Measurements from ENCODE around the gene LILRB5. TPM values are rescaled to one million over a fixed set of nuclear protein-coding genes. Genes with fewer than 3 reads are reported as not detected.
"Not testable (repeated sequence)": the region's sequence is repeated elsewhere in the genome, so short reads cannot be mapped to it uniquely, and the experiment has no call there.

The LILRB5 gene
- total and polyA plus RNA-seq, 5 donors from 2014 or later = not detected

- not testable (repeated sequence) for H3K27me3 ChIP-seq (ENCODE audit: control insufficient read depth, insufficient read depth, low read length); H3K4me1 ChIP-seq (ENCODE audit: control insufficient read depth, insufficient read depth, low read length, poor library complexity, severe bottlenecking)
Observed at GRCh38 chr19:54240372-54241336, 16.4 kb downstream of the LILRB5 start.

GRCh38 chr19:54239491-54240371, 17.3 kb downstream of the LILRB5 start:
- DNase-seq; H3K27ac Mint-ChIP-seq; H3K27me3 Mint-ChIP-seq; H3K4me3 ChIP-seq (ENCODE audit: low read depth, low read length); H3K4me3 Mint-ChIP-seq; H3K27ac ChIP-seq (ENCODE audit: insufficient read depth, low read length, poor library complexity, severe bottlenecking); H3K9me3 Mint-ChIP-seq; H3K27me3 ChIP-seq (ENCODE audit: control insufficient read depth, insufficient read depth, low read length); ATAC-seq (ENCODE audit: low read depth in 2 of 2); H3K4me1 ChIP-seq (ENCODE audit: control insufficient read depth, insufficient read depth, low read length, poor library complexity, severe bottlenecking); H3K36me3 Mint-ChIP-seq; H3K4me1 Mint-ChIP-seq; H3K36me3 ChIP-seq (ENCODE audit: control insufficient read depth, insufficient read depth, low read length); H3K9me3 ChIP-seq (ENCODE audit: control insufficient read depth in 2 of 2, low read length in 2 of 2): not testable (repeated sequence)

More at GRCh38 chr19:54240372-54241336, 16.4 kb downstream of the LILRB5 start:
- not testable (repeated sequence) for H3K27ac ChIP-seq (ENCODE audit: insufficient read depth, low read length, poor library complexity, severe bottlenecking); H3K4me1 Mint-ChIP-seq; H3K4me3 Mint-ChIP-seq; H3K36me3 ChIP-seq (ENCODE audit: control insufficient read depth, insufficient read depth, low read length); H3K27me3 Mint-ChIP-seq; H3K9me3 ChIP-seq (ENCODE audit: control insufficient read depth in 2 of 2, low read length in 2 of 2); H3K4me3 ChIP-seq (ENCODE audit: low read depth, low read length); DNase-seq; H3K27ac Mint-ChIP-seq; ATAC-seq (ENCODE audit: low read depth in 2 of 2); H3K36me3 Mint-ChIP-seq; H3K9me3 Mint-ChIP-seq

- Histone ChIP-seq H3K4me3 (ENCODE audit: low read depth, low read length) (no peak overlapping the region), H3K9me3 (ENCODE audit: control insufficient read depth in 2 of 2, low read length in 2 of 2) (no peaks in the 10 kb centered on the region), H3K27me3 (ENCODE audit: control insufficient read depth, insufficient read depth, low read length) (peaks cover 2% of the 10 kb centered on the region), H3K27ac (ENCODE audit: insufficient read depth, low read length, poor library complexity, severe bottlenecking) (no peak overlapping the region), H3K36me3 (ENCODE audit: control insufficient read depth, insufficient read depth, low read length) (no peaks in the 10 kb centered on the region), H3K4me1 (ENCODE audit: control insufficient read depth, insufficient read depth, low read length, poor library complexity, severe bottlenecking) (no peaks in the 10 kb centered on the region)
- Mint-ChIP-seq H3K4me1 (peaks cover 0 to 4% (median 0%) of the 10 kb centered on the region in 4 donors), H3K27me3 (peaks cover 16% of the 10 kb centered on the region), H3K27ac (peak overlapping the region in 1 of 3 donors; percentile 22), H3K9me3 (peaks cover 0 to 2% (median 0%) of the 10 kb centered on the region in 7 donors), H3K36me3 (no peaks in the 10 kb centered on the region), H3K4me3 (no peak overlapping the region)
- ATAC-seq (ENCODE audit: low read depth in 2 of 2) = no peak
- DNase-seq = no peak
Observed at GRCh38 chr19:54233941-54234340, 23.1 kb downstream of the LILRB5 start.

DNA sequence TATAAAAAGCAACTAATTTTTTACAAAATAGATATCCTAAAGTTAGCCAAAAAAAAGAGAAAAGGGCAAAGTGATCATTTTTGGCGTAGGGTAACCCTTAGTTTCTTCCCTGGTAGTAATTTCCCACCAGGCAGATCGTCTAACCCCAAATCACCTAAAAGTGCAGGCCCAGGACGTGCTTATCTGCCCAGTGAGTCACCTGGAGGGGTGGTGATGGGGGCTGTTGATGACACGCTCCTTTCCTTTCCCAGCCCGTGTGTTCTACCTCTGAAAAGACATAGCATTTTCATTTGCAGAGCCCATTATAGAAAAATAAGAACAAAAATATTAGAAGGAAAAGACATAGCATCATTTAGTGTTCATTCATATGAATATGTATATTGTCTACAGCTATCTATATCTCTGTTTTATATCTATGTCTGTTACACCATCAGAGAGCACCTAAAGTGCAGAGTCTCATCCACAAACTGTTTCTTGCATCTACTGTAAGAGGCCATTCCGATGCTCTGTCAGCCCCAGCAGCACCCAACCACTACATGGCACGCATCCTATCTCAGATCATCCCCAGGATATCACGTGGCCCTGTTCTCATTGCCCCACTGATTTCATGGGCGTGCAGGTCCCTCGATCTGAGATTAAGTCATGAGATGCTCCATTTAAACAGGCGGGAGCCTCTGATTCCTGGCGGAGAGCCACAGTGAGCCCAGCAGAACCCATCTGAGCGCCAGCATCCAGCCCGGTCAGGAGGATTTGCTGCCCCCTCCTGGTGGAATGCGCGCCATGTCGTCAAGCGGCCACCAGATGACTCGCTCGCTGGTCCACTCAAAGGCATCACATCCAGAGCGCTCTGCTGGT, 25.8 kb downstream of the LILRB5 start:
- no peak overlapping the region for H3K27ac Mint-ChIP-seq
- DNase-seq (peak; percentile 73 to 75 (median 74)), ATAC-seq (ENCODE audit: low read depth in 2 of 2) (peak; percentile 81 to 83)
- peaks cover 9% of the 10 kb centered on the region for H3K27me3 Mint-ChIP-seq
- Histone ChIP-seq H3K27me3 (ENCODE audit: control insufficient read depth, insufficient read depth, low read length) (peaks cover 4% of the 10 kb centered on the region), H3K9me3 (ENCODE audit: control insufficient read depth in 2 of 2, low read length in 2 of 2) (no peaks in the 10 kb centered on the region), H3K4me3 (ENCODE audit: low read depth, low read length) (no peak overlapping the region), H3K27ac (ENCODE audit: insufficient read depth, low read length, poor library complexity, severe bottlenecking) (no peak overlapping the region), H3K4me1 (ENCODE audit: control insufficient read depth, insufficient read depth, low read length, poor library complexity, severe bottlenecking) (no peaks in the 10 kb centered on the region), H3K36me3 (ENCODE audit: control insufficient read depth, insufficient read depth, low read length) (no peaks in the 10 kb centered on the region)
- H3K36me3 Mint-ChIP-seq = no peaks in the 10 kb centered on the region
- peaks cover 0 to 4% (median 0%) of the 10 kb centered on the region in 4 donors for H3K4me1 Mint-ChIP-seq
- H3K9me3 Mint-ChIP-seq = peaks cover 0 to 2% (median 0%) of the 10 kb centered on the region in 7 donors
- H3K4me3 Mint-ChIP-seq = no peak overlapping the region

GRCh38 chr19:54230031-54230430, 27.0 kb downstream of the LILRB5 start:
- no peak for ATAC-seq (ENCODE audit: low read depth in 2 of 2)
- Mint-ChIP-seq H3K4me1 (peaks cover 0 to 4% (median 0%) of the 10 kb centered on the region in 4 donors), H3K27me3 (peaks cover 9% of the 10 kb centered on the region), H3K4me3 (no peak overlapping the region), H3K9me3 (peaks cover 0 to 2% (median 0%) of the 10 kb centered on the region in 7 donors), H3K27ac (no peak overlapping the region), H3K36me3 (no peaks in the 10 kb centered on the region)
- Histone ChIP-seq H3K9me3 (ENCODE audit: control insufficient read depth in 2 of 2, low read length in 2 of 2) (no peaks in the 10 kb centered on the region), H3K27ac (ENCODE audit: insufficient read depth, low read length, poor library complexity, severe bottlenecking) (no peak overlapping the region), H3K27me3 (ENCODE audit: control insufficient read depth, insufficient read depth, low read length) (peaks cover 3% of the 10 kb centered on the region), H3K36me3 (ENCODE audit: control insufficient read depth, insufficient read depth, low read length) (no peaks in the 10 kb centered on the region), H3K4me1 (ENCODE audit: control insufficient read depth, insufficient read depth, low read length, poor library complexity, severe bottlenecking) (no peaks in the 10 kb centered on the region), H3K4me3 (ENCODE audit: low read depth, low read length) (no peak overlapping the region)
- no peak for DNase-seq

GRCh38 chr19:54229146-54229545, 27.9 kb downstream of the LILRB5 start:
- H3K9me3 ChIP-seq (ENCODE audit: control insufficient read depth in 2 of 2, low read length in 2 of 2) = no peaks in the 10 kb centered on the region
- H3K4me3 ChIP-seq (ENCODE audit: low read depth, low read length) = no peak overlapping the region
- H3K4me3 Mint-ChIP-seq = no peak overlapping the region
- H3K36me3 ChIP-seq (ENCODE audit: control insufficient read depth, insufficient read depth, low read length) = no peaks in the 10 kb centered on the region
- peaks cover 0 to 4% (median 0%) of the 10 kb centered on the region in 4 donors for H3K4me1 Mint-ChIP-seq
- peaks cover 3% of the 10 kb centered on the region for H3K27me3 ChIP-seq (ENCODE audit: control insufficient read depth, insufficient read depth, low read length)
- no peaks in the 10 kb centered on the region for H3K36me3 Mint-ChIP-seq
- H3K27me3 Mint-ChIP-seq = peaks cover 2% of the 10 kb centered on the region
- DNase-seq = no peak
- no peak overlapping the region for H3K27ac ChIP-seq (ENCODE audit: insufficient read depth, low read length, poor library complexity, severe bottlenecking)
- H3K4me1 ChIP-seq (ENCODE audit: control insufficient read depth, insufficient read depth, low read length, poor library complexity, severe bottlenecking) = no peaks in the 10 kb centered on the region
- peaks cover 0 to 2% (median 0%) of the 10 kb centered on the region in 7 donors for H3K9me3 Mint-ChIP-seq
- H3K27ac Mint-ChIP-seq = no peak overlapping the region
- ATAC-seq (ENCODE audit: low read depth in 2 of 2) = no peak

GRCh38 chr19:54224619-54225018, 32.5 kb downstream of the LILRB5 start:
- H3K36me3 Mint-ChIP-seq; H3K27me3 Mint-ChIP-seq; ATAC-seq (ENCODE audit: low read depth in 2 of 2); H3K4me3 ChIP-seq (ENCODE audit: low read depth, low read length); H3K36me3 ChIP-seq (ENCODE audit: control insufficient read depth, insufficient read depth, low read length); H3K27ac ChIP-seq (ENCODE audit: insufficient read depth, low read length, poor library complexity, severe bottlenecking); H3K9me3 Mint-ChIP-seq; DNase-seq; H3K4me1 ChIP-seq (ENCODE audit: control insufficient read depth, insufficient read depth, low read length, poor library complexity, severe bottlenecking); H3K27me3 ChIP-seq (ENCODE audit: control insufficient read depth, insufficient read depth, low read length); H3K4me1 Mint-ChIP-seq; H3K9me3 ChIP-seq (ENCODE audit: control insufficient read depth in 2 of 2, low read length in 2 of 2); H3K4me3 Mint-ChIP-seq; H3K27ac Mint-ChIP-seq: not testable (repeated sequence)

Data from CD4-positive, CD25-positive, alpha-beta regulatory T cell (primary cell).